K562 (cell line): ENCODE results near the gene SPTBN4. TPM values are rescaled to one million over a fixed set of nuclear protein-coding genes. Genes with fewer than 3 reads are reported as not detected.

Experiments
- ATAC-seq: fragments of 200-7000 bp; cut with Tn5 transposase; 3 replicates; pipeline ENCODE4 v1.9.1; 2020; ENCODE audit warnings: moderate library complexity
- BruUV-seq: library from RNA; stranded (reverse); fragments of 400-500 nt; replicated peaks from 2 replicates; lab custom pipeline; 2021; lab: Mats Ljungman, UMichigan
- CTCF ChIA-PET: fragments of 300-600 bp; formaldehyde crosslinking; extraction: SDS; loops from one replicate; lab custom pipeline; 2021; ENCODE audit warnings: low intra/inter-chr PET ratio; lab: Yijun Ruan, JAX
- POLR2A ChIA-PET: fragments of 300-600, 350-650 bp; sonication (Branson Sonifier 250); formaldehyde crosslinking; extraction: SDS; loops from one replicate; lab custom pipeline; 2021; ENCODE audit warnings: antibody characterized with exemption, inconsistent platforms; lab: Yijun Ruan, JAX
- DNase-seq, 4 experiments: peaks; one replicate each; pipeline versions ENCODE4 v3.0.0 to v3.0.0-alpha.2; 2011 to 2018; ENCODE audit warnings: low spot score in 3 of 4, mixed read lengths in 3 of 4; ENCODE audit errors: extremely low read depth in 1 of 4
- FAIRE-seq: peaks from 2 replicates; lab custom pipeline; 2011; peaks lifted over from hg19 to GRCh38; lab: Jason Lieb, UNC
- H2AFZ ChIP-seq: 2 replicates; pipeline ENCODE4 v1.6.0; 2011; ENCODE audit warnings: low read depth, low read length, control low read depth, inconsistent platforms
- H3K27ac ChIP-seq: fragments of 200-600 bp; 3 replicates; pipeline ENCODE4 v1.8.0; 2011; ENCODE audit warnings: low read depth, mild to moderate bottlenecking, control low read depth, inconsistent platforms, low read length, moderate library complexity, mixed read lengths; ENCODE audit errors: extremely low read depth
- H3K27me3 ChIP-seq, 2 experiments: fragments of 300-600 bp in 1 of 2; 2 replicates in 1 of 2; 3 replicates in 1 of 2; pipeline versions ENCODE4 v1.6.0 to v1.8.0; 2011; ENCODE audit warnings: inconsistent platforms in 2 of 2, low read length in 2 of 2, mild to moderate bottlenecking in 1 of 2, mixed read lengths in 1 of 2, moderate library complexity in 1 of 2; ENCODE audit not compliant: control insufficient read depth in 2 of 2, insufficient read depth in 2 of 2
- H3K36me3 ChIP-seq: fragments of 300-600 bp; 3 replicates; pipeline ENCODE4 v1.8.0; 2011; ENCODE audit warnings: mild to moderate bottlenecking, low read length, inconsistent platforms; ENCODE audit not compliant: control insufficient read depth, insufficient read depth
- H3K4me1 ChIP-seq, 2 experiments: fragments of 200-600 bp in 1 of 2; replicated peaks in 1 of 2; 2 replicates in 1 of 2; 3 replicates in 1 of 2; pipeline versions ENCODE4 v1.5.1 to v1.8.0; 2011; ENCODE audit warnings: inconsistent platforms in 2 of 2, low read length in 2 of 2, mild to moderate bottlenecking in 1 of 2, mixed read lengths in 1 of 2, moderate library complexity in 1 of 2; ENCODE audit not compliant: control insufficient read depth in 2 of 2, insufficient read depth in 2 of 2
- H3K4me2 ChIP-seq: 2 replicates; pipeline ENCODE4 v1.6.1; 2011; ENCODE audit warnings: low read length, control low read depth, inconsistent platforms, mixed read lengths; ENCODE audit not compliant: insufficient read depth
- H3K4me3 ChIP-seq: fragments of 200-600 bp; sonication (generic), shearing (Covaris generic); 2 replicates; pipeline ENCODE4 v1.5.1; 2016; ENCODE audit warnings: control low read depth, inconsistent platforms
- H3K79me2 ChIP-seq: fragments of 200-600 bp; 3 replicates; pipeline ENCODE4 v1.8.0; 2011; ENCODE audit warnings: low read length, inconsistent platforms; ENCODE audit not compliant: control insufficient read depth, insufficient read depth
- H3K9ac ChIP-seq, 2 experiments: 2 replicates each; pipeline versions ENCODE4 v1.6.0 to v1.6.1; 2011; ENCODE audit warnings: low read depth in 2 of 2, low read length in 2 of 2, control low read depth in 1 of 2, inconsistent platforms in 1 of 2, mild to moderate bottlenecking in 1 of 2, mixed read lengths in 1 of 2; ENCODE audit not compliant: insufficient read depth in 1 of 2
- H3K9me1 ChIP-seq: one replicate; pipeline ENCODE4 v1.6.0; 2011; ENCODE audit warnings: inconsistent platforms, mild to moderate bottlenecking, low read length, moderate library complexity; ENCODE audit not compliant: control insufficient read depth, insufficient read depth
- H3K9me3 ChIP-seq: replicated peaks from 2 replicates; pipeline ENCODE4 v1.5.1; 2011; ENCODE audit warnings: low read depth, low read length, inconsistent platforms; ENCODE audit not compliant: control insufficient read depth, insufficient read depth
- H4K20me1 ChIP-seq: replicated peaks from 2 replicates; pipeline ENCODE4 v1.6.1; 2011; ENCODE audit warnings: low read length, inconsistent platforms, mixed read lengths; ENCODE audit not compliant: control insufficient read depth, insufficient read depth
- ARID2 ChIP-seq: fragments of 450-650 bp; IDR thresholded peaks from 2 replicates; pipeline ENCODE4 v1.6.1; 2017; ENCODE audit warnings: antibody characterized with exemption, mild to moderate bottlenecking
- ATF1 ChIP-seq, 2 experiments: fragments of 450-650 bp in 1 of 2; IDR thresholded peaks; 2 replicates each; pipeline ENCODE4 v1.6.1; 2016; ENCODE audit warnings: missing compliant biosample characterization in 1 of 2, missing genetic modification characterization in 1 of 2
- HDAC1 ChIP-seq, 2 experiments: fragments of 450-650 bp; IDR thresholded peaks; 2 replicates each; pipeline ENCODE4 v1.6.1; 2016 to 2017; ENCODE audit warnings: inconsistent platforms in 1 of 2, mild to moderate bottlenecking in 1 of 2, moderate library complexity in 1 of 2
- HEY1 ChIP-seq: fragments of 250-450 bp; sonication (Bioruptor Pico); IDR thresholded peaks from 2 replicates; pipeline ENCODE4 v1.5.0; 2020; ENCODE audit warnings: mild to moderate bottlenecking, moderate library complexity, borderline replicate concordance
- NR2C1 ChIP-seq, 2 experiments: fragments of 450-650 bp; IDR thresholded peaks; 2 replicates each; pipeline ENCODE4 v1.6.1; 2017; ENCODE audit warnings: mild to moderate bottlenecking in 2 of 2, antibody characterized with exemption in 1 of 2, inconsistent platforms in 1 of 2, missing compliant biosample characterization in 1 of 2, missing genetic modification characterization in 1 of 2
- PCBP2 ChIP-seq: fragments of 200-400 bp; formaldehyde crosslinking; IDR thresholded peaks from 2 replicates; pipeline ENCODE4 v1.6.1; 2018; ENCODE audit warnings: low read length, low read depth, mild to moderate bottlenecking, moderate library complexity; ENCODE audit not compliant: poor library complexity, severe bottlenecking
- POLR3G ChIP-seq: IDR thresholded peaks from 2 replicates; pipeline ENCODE4 v1.6.1; 2011; ENCODE audit not compliant: insufficient read length, insufficient replicate concordance; ENCODE audit errors: extremely low read depth
- RFX7 ChIP-seq: fragments of 250-450 bp; sonication (Bioruptor Pico); IDR thresholded peaks from 2 replicates; pipeline ENCODE4 v1.5.1; 2021; ENCODE audit warnings: mild to moderate bottlenecking
- SMARCA4 ChIP-seq: fragments of 450-650 bp; IDR thresholded peaks from 2 replicates; pipeline ENCODE4 v1.6.1; 2016
- TRIM28 ChIP-seq: fragments of 450-650 bp; IDR thresholded peaks from 2 replicates; pipeline ENCODE4 v1.6.1; 2017
- ZFX ChIP-seq: sonication (generic); formaldehyde crosslinking; IDR thresholded peaks from 2 replicates; pipeline ENCODE4 v1.8.0; 2022; ENCODE audit warnings: mild to moderate bottlenecking, missing genetic modification reagents, moderate library complexity
- ZKSCAN3 ChIP-seq: fragments of 250-450 bp; sonication (Bioruptor Pico); IDR thresholded peaks from 2 replicates; pipeline ENCODE4 v1.4.0; 2020
- ZNF3 ChIP-seq: fragments of 250-450 bp; sonication (Bioruptor Pico); IDR thresholded peaks from 2 replicates; pipeline ENCODE4 v1.5.0; 2021; ENCODE audit warnings: mild to moderate bottlenecking, moderate library complexity
- ZNF431 ChIP-seq: sonication (generic); formaldehyde crosslinking; IDR thresholded peaks from 2 replicates; pipeline ENCODE4 v1.8.0; 2022; ENCODE audit warnings: mild to moderate bottlenecking, missing genetic modification reagents
- WGBS: fragments of 100-300 bp; shearing (Covaris generic); methylation state at CpG from one replicate; pipeline ENCODE4 v1.1.6; 2016; ENCODE audit warnings: low coverage, mixed read lengths; ENCODE audit not compliant: insufficient coverage; ENCODE audit errors: missing lambda C conversion rate; 5-methylcytosine and 5-hydroxymethylcytosine counted together
- in situ Hi-C: fragments of 300-500 bp; cut with MboI; formaldehyde crosslinking; loops from 4 replicates; pipeline ENCODE4 v1.15.0; 2018; ENCODE audit warnings: inconsistent platforms, mixed read lengths
- intact Hi-C: fragments of 100-400 bp; cut with micrococcal nuclease; formaldehyde crosslinking; loops from 2 replicates; pipeline ENCODE4 v1.14.2; 2022
- polyA plus RNA-seq, 8 experiments: library from polyadenylated mRNA; depleted of rRNA in 4 of 8; stranded (reverse) in 5 of 8; unstranded in 3 of 8; fragments of >200 nt; fragmentation: Nextera tagmentation in 2 of 8; fragmentation: Illumina TruSeq in 1 of 8; extraction: Ambion mirVana in 2 of 8; extraction: Trizol in 1 of 8; gene quantifications; 2 replicates each; pipeline versions ENCODE4 v1.2.1 to v1.2.3, GENCODE V29; 2011 to 2014; ENCODE audit warnings: inconsistent platforms in 1 of 8, missing spikeins in 1 of 8
- total RNA-seq, 7 experiments: library from RNA; depleted of rRNA in 6 of 7; stranded (reverse); fragments of >200 nt in 6 of 7; fragmentation: Illumina TruSeq in 2 of 7; extraction: Trizol in 2 of 7; gene quantifications; 2 replicates each; pipeline versions ENCODE4 v1.2.1 to v1.2.3, GENCODE V29; 2011 to 2021; ENCODE audit warnings: low replicate concordance in 1 of 7
- TF ChIP-seq, protein P1 (sequence below): sonication (generic); formaldehyde crosslinking; IDR thresholded peaks from 2 replicates; pipeline ENCODE4 v1.8.0; 2022; ENCODE audit warnings: missing genetic modification reagents, mild to moderate bottlenecking, borderline replicate concordance
- TF ChIP-seq, protein P2 (sequence below): fragments of 450-650 bp; IDR thresholded peaks from 2 replicates; pipeline ENCODE4 v1.6.1; 2016; ENCODE audit warnings: antibody characterized with exemption
- TF ChIP-seq, protein P3 (sequence below), 3 experiments: IDR thresholded peaks in 2 of 3; conservative IDR thresholded peaks in 1 of 3; 2 replicates each; pipeline ENCODE4 v1.5.1; 2011 to 2012; ENCODE audit warnings: low read length in 3 of 3, mild to moderate bottlenecking in 3 of 3, control low read depth in 2 of 3, improper control_type of control experiment in 1 of 3, inconsistent platforms in 1 of 3, low read depth in 1 of 3, mixed read lengths in 1 of 3, moderate library complexity in 1 of 3; ENCODE audit not compliant: insufficient read depth in 2 of 3

The SPTBN4 gene
- total and polyA plus RNA-seq, 9 of the 15 experiments (the other 6 are each of a cell fraction or from before 2014, with no cell fraction given): 0.01 to 1.5 (median 0.86) TPM

DNA sequence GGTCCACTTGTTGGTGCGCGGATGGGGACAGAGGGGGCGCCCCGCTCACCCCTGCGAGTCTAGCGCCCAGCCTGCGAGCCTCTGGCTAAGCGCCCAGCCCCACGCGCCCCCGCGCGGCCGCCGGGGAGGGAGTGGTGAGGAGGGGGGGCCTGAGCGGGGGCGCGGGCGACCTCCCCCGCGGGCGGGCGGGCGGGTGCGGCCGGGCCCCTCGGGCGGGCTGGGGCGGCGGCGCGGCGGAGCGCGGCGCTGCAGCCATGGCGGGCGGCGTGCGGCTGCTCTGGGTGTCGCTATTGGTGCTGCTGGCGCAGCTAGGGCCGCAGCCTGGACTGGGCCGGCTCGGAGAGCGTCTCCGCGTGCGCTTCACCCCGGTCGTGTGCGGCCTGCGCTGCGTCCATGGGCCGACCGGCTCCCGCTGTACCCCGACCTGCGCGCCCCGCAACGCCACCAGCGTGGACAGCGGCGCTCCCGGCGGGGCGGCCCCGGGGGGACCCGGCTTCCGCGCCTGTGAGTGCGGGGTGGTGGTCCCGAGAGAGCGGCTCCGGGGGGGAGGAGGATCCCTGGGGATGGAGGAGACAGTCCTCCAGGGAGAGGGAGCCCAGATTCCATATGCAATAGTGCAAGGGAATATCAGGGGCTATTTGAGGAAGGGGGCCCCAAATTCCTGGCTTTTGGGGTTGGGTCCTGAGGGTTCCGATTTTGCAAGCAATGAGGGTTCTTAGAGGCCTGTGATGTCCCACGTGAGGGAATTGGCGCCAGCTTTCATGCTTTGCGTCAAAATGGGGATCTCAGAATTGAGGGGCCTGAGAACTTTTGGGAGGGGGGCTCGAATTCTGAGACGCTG lies 134.6 kb downstream of the SPTBN4 start, which contains the start of gene LTBP4:
TSS of gene LTBP4 (plus strand) at position 236 of the 841 bp plus-strand sequence. CDS start at position 255, 19 bp downstream.
- Histone ChIP-seq H3K9me1 (peaks cover 4% of the 10 kb centered on the region), H3K79me2 (peaks cover 28% of the 10 kb centered on the region), H3K27ac (peak within 1 kb of the TSS; percentile 93), H2AFZ (peak within 1 kb of the TSS; percentile 79), H3K36me3 (peaks cover 7% of the 10 kb centered on the region; the same call in 1 of the 3 replicates), H3K4me1 (peaks cover 56 to 94% of the 10 kb centered on the region in 2 experiments), H4K20me1 (peaks cover 6% of the 10 kb centered on the region; the same call in 1 of the 2 replicates), H3K4me3 (peak within 1 kb of the TSS; percentile 61), H3K9me3 (no peaks in the 10 kb centered on the region), H3K4me2 (peak within 1 kb of the TSS; percentile 87), H3K9ac (peak within 1 kb of the TSS; percentile 93 to 95), H3K27me3 (no peaks in the 10 kb centered on the region)
- peak; percentile 1 for ATAC-seq
- POLR2A ChIA-PET: interaction anchor here (0.6 to 1.4 kb wide), 4 partner anchors 12 to 137 kb away, joined by 3 to 6 read pairs (median 3); no protein-coding TSS in a partner anchor
- intact Hi-C loops (loop anchor here (5.0 kb wide), 1 partner anchor 294 kb away; no protein-coding TSS in a partner anchor), in situ Hi-C loops (no loop called here)
- BruUV-seq: no TSS peak
- DNase-seq: peak; percentile 70 to 88 (median 76)
- no peak for FAIRE-seq
- CTCF ChIA-PET: interaction anchor here (0.9 to 1.0 kb wide), 2 partner anchors 137 to 138 kb away, joined by 3 to 4 read pairs; no protein-coding TSS in a partner anchor
- 1% methylated on average over 22 of the region's 82 CpGs for WGBS
- TF ChIP-seq ZNF3 (CRISPR knock-in tag) (no peak), ATF1 (CRISPR knock-in tag; IDR thresholded peaks at IDR 0.05) (no peak), ATF1 (tag; IDR thresholded peaks at IDR 0.05) (no peak), ZKSCAN3 (CRISPR knock-in tag) (no peak), ZNF431 (CRISPR knock-in tag) (no peak), HEY1 (CRISPR knock-in tag) (no peak), NR2C1 (IDR thresholded peaks at IDR 0.05) (no peak), NR2C1 (tag; IDR thresholded peaks at IDR 0.05) (no peak), ZFX (CRISPR knock-in tag) (peak; percentile 62), PCBP2 (no peak), POLR3G (no peak), ARID2 (no peak), HDAC1 (IDR thresholded peaks at IDR 0.05) (no peak), TRIM28 (no peak), RFX7 (CRISPR knock-in tag) (no peak), SMARCA4 (no peak)
- TF ChIP-seq, protein P1, sequence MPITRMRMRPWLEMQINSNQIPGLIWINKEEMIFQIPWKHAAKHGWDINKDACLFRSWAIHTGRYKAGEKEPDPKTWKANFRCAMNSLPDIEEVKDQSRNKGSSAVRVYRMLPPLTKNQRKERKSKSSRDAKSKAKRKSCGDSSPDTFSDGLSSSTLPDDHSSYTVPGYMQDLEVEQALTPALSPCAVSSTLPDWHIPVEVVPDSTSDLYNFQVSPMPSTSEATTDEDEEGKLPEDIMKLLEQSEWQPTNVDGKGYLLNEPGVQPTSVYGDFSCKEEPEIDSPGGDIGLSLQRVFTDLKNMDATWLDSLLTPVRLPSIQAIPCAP (CRISPR knock-in tag): no peak
- TF ChIP-seq, protein P2, sequence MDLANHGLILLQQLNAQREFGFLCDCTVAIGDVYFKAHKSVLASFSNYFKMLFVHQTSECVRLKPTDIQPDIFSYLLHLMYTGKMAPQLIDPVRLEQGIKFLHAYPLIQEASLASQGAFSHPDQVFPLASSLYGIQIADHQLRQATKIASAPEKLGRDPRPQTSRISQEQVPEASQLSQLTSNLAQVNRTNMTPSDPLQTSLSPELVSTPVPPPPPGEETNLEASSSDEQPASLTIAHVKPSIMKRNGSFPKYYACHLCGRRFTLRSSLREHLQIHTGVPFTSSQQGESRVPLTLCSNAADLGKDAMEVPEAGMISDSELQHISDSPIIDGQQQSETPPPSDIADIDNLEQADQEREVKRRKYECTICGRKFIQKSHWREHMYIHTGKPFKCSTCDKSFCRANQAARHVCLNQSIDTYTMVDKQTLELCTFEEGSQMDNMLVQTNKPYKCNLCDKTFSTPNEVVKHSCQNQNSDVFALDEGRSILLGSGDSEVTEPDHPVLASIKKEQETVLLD: no peak
- TF ChIP-seq, protein P3, sequence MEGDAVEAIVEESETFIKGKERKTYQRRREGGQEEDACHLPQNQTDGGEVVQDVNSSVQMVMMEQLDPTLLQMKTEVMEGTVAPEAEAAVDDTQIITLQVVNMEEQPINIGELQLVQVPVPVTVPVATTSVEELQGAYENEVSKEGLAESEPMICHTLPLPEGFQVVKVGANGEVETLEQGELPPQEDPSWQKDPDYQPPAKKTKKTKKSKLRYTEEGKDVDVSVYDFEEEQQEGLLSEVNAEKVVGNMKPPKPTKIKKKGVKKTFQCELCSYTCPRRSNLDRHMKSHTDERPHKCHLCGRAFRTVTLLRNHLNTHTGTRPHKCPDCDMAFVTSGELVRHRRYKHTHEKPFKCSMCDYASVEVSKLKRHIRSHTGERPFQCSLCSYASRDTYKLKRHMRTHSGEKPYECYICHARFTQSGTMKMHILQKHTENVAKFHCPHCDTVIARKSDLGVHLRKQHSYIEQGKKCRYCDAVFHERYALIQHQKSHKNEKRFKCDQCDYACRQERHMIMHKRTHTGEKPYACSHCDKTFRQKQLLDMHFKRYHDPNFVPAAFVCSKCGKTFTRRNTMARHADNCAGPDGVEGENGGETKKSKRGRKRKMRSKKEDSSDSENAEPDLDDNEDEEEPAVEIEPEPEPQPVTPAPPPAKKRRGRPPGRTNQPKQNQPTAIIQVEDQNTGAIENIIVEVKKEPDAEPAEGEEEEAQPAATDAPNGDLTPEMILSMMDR (IDR thresholded peaks at IDR 0.05 in 2 of 3, conservative IDR thresholded peaks at IDR 0.05 in 1 of 3; ENCODE audit: insufficient read depth in 2 of 3, low read depth in 1 of 3, low read length in 3 of 3): peak in 2 of 3 experiments; percentile 63 to 91; a peak in 4 of 6 replicates
